ENCODE results near the gene LSAMP. TPM values are rescaled to one million over a fixed set of nuclear protein-coding genes. Genes with fewer than 3 reads are reported as not detected.

The LSAMP gene
- total and polyA plus RNA-seq, 2 of the 13 experiments (the other 11 are each of a cell fraction or from before 2014, with no cell fraction given), result not detected

- TF ChIP-seq RFX3 (CRISPR knock-in tag; IDR thresholded peaks at IDR 0.05) (no peak), ZKSCAN1 (IDR thresholded peaks at IDR 0.05; ENCODE audit: low read length) (no peak), PAXIP1 (CRISPR knock-in tag; conservative IDR thresholded peaks at IDR 0.05) (peak; percentile 35; the same call in 1 of the 2 replicates), NRL (CRISPR knock-in tag; IDR thresholded peaks at IDR 0.05; ENCODE audit: borderline replicate concordance) (no peak), IRX3 (CRISPR knock-in tag; IDR thresholded peaks at IDR 0.05; ENCODE audit: borderline replicate concordance, low read depth) (peak; percentile 91; the same call in 1 of the 2 replicates), USF2 (IDR thresholded peaks at IDR 0.05; ENCODE audit: low read depth, low read length) (no peak), USF2 (CRISPR knock-in tag; IDR thresholded peaks at IDR 0.05; ENCODE audit: borderline replicate concordance) (no peak), SIX1 (CRISPR knock-in tag; IDR thresholded peaks at IDR 0.05; ENCODE audit: borderline replicate concordance) (no peak), MTA1 (CRISPR knock-in tag; IDR thresholded peaks at IDR 0.05; ENCODE audit: borderline replicate concordance) (peak; percentile 81; the same call in 1 of the 2 replicates), BCLAF1 (IDR thresholded peaks at IDR 0.05) (no peak), ZIK1 (CRISPR knock-in tag; IDR thresholded peaks at IDR 0.05; ENCODE audit: borderline replicate concordance, low read depth) (no peak; the same call in 1 of the 2 replicates), WIZ (CRISPR knock-in tag; IDR thresholded peaks at IDR 0.05) (no peak), CAMTA2 (CRISPR knock-in tag; IDR thresholded peaks at IDR 0.05; ENCODE audit: borderline replicate concordance) (no peak), ZBTB33 (CRISPR knock-in tag; IDR thresholded peaks at IDR 0.05) (no peak; the same call in 1 of the 2 replicates), ZSCAN9 (CRISPR knock-in tag; IDR thresholded peaks at IDR 0.05; ENCODE audit: borderline replicate concordance) (no peak), NCOA5 (CRISPR knock-in tag; IDR thresholded peaks at IDR 0.05) (no peak), ZSCAN12 (CRISPR knock-in tag; IDR thresholded peaks at IDR 0.05) (no peak), SUZ12 (IDR thresholded peaks at IDR 0.05; ENCODE audit: low read depth, low read length) (no peak), REXO4 (CRISPR knock-in tag; IDR thresholded peaks at IDR 0.05; ENCODE audit: borderline replicate concordance) (no peak)
Measured at GRCh38 chr3:115783938-115784738, 661.1 kb downstream of the LSAMP start (continued).

Data from HepG2 (cell line).